Thyroid gland (tissue), 4 donors: ENCODE data around the gene GLRA2. TPM values are rescaled to one million over a fixed set of nuclear protein-coding genes. Genes with fewer than 3 reads are reported as not detected.

ENCODE experiments used
- DNase-seq, 2 donors: peaks; one replicate each; pipeline ENCODE4 v3.0.0-alpha.2; 2019
- H3K27ac ChIP-seq, 3 donors: fragments of 200-600 bp; sonication (generic); 1 replicate in 2 of 3; 2 replicates in 1 of 3; pipeline ENCODE4 v1.5.1; 2016 to 2019; ENCODE audit warnings: mild to moderate bottlenecking in 1 of 3, moderate library complexity in 1 of 3
- H3K27me3 ChIP-seq: fragments of 200-600 bp; sonication (generic); one replicate; pipeline ENCODE4 v1.5.1; 2019
- H3K36me3 ChIP-seq, 2 donors: fragments of 200-600 bp; sonication (generic); one replicate each; pipeline ENCODE4 v1.5.1; 2016 to 2019
- H3K4me1 ChIP-seq, 2 donors: fragments of 200-600 bp; sonication (generic); one replicate each; pipeline ENCODE4 v1.5.1; 2017 to 2019
- H3K4me3 ChIP-seq, 3 donors: fragments of 200-600 bp; sonication (generic); replicated peaks in 1 of 3; 1 replicate in 2 of 3; 2 replicates in 1 of 3; pipeline ENCODE4 v1.5.1; 2016; ENCODE audit warnings: mild to moderate bottlenecking in 1 of 3
- H3K9me3 ChIP-seq: fragments of 200-600 bp; sonication (generic); one replicate; pipeline ENCODE4 v1.5.1; 2017
- CTCF ChIP-seq, 6 experiments: fragments of 200-600 bp in 3 of 6; fragments of 450-650 bp in 3 of 6; sonication (generic) in 3 of 6; IDR thresholded peaks; one replicate each; pipeline ENCODE4 v1.5.1; 2016 to 2019; ENCODE audit warnings: antibody characterized with exemption in 6 of 6, mild to moderate bottlenecking in 2 of 6, inconsistent platforms in 1 of 6, moderate library complexity in 1 of 6
- POLR2A ChIP-seq, 2 donors: fragments of 450-650 bp; IDR thresholded peaks; one replicate each; pipeline ENCODE4 v1.6.1; 2017; ENCODE audit warnings: antibody characterized with exemption in 2 of 2, mild to moderate bottlenecking in 2 of 2, moderate library complexity in 1 of 2
- WGBS, 2 donors: methylation state at CpG; one replicate each; pipeline ENCODE4 v1.1.5; 2017; 5-methylcytosine and 5-hydroxymethylcytosine counted together
- intact Hi-C: fragments of 100-400 bp; cut with DNase I; formaldehyde crosslinking; loops from one replicate; pipeline ENCODE4 v1.15.1; 2023
- total RNA-seq, 4 donors: library from RNA; depleted of rRNA; stranded (reverse); fragments of >200 nt; gene quantifications; one replicate each; pipeline ENCODE4 v1.2.3, GENCODE V29; 2016

GLRA2 gene
- total RNA-seq, 4 donors from 2014 or later = not detected

DNA sequence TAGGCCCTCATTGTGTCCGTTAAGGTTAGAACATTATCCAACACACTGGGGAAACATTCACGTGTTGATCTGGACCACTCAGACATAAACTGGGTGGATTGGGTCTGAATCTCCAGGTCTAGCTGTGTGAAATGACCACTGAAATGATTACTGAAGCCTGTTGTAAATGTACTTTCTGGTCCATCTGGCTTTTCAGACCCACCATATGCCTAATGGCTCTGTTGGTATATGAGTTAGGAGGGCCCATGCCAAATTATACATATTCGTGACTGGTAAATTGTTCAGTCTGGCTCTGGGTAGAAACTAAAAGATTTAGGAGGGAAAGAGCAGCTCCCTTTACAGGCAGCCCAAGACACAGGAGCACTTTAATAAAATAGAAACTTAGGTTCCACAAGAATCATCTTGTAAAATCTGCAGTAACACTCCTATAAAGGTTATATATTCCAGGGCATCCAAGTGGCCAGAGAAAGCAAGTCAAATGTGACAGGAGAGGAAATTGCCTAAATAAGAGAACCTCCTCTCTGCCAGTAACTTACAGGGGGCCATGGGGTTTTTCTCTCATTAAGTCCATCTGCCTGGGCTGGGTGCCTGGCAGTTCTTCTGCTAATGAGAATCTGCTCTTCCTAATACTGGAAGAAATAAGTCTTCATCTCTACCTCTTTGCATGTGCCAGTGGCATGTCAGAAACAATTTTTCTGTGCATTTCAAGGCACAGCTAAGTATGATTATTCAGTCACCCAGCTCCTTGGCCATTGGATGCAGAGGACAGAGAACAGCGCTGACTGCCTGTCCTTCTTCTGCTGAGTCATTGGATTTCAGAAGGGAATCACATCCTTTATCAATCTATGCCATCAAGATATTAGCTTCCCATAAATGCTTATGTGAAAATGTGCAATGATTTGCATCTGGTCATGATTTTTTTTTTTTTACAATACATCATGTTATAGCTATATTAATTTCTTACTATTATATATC is 112.6 kb downstream of the GLRA2 start:
- 80 to 96% methylated on average over 3 to 4 of the region's 4 CpGs for WGBS, 2 donors
- Histone ChIP-seq H3K27ac (no peak overlapping the region), H3K4me3 (no peak overlapping the region), H3K27me3 (no peaks in the 10 kb centered on the region), H3K9me3 (no peaks in the 10 kb centered on the region), H3K36me3 (no peaks in the 10 kb centered on the region), H3K4me1 (no peaks in the 10 kb centered on the region)
- TF ChIP-seq POLR2A (IDR thresholded peaks at IDR 0.05) = no peak
- TF ChIP-seq CTCF (IDR thresholded peaks at IDR 0.05) = no peak
- DNase-seq = no peak
- intact Hi-C loops = no loop called here

- DNase-seq = no peak
- no peaks in the 10 kb centered on the region for H3K27me3 ChIP-seq
- TF ChIP-seq POLR2A (IDR thresholded peaks at IDR 0.05) (no peak), CTCF (IDR thresholded peaks at IDR 0.05) (no peak)
- 87 to 92% methylated on average over 2 of the region's 2 CpGs for WGBS, 2 donors
- no peak overlapping the region for H3K4me3 ChIP-seq
- H3K4me1 ChIP-seq = no peaks in the 10 kb centered on the region
- H3K9me3 ChIP-seq = no peaks in the 10 kb centered on the region
- no peaks in the 10 kb centered on the region for H3K36me3 ChIP-seq
- intact Hi-C loops = no loop called here
- no peak overlapping the region for H3K27ac ChIP-seq
Measured at GRCh38 chrX:14660970-14661369, 131.6 kb downstream of the GLRA2 start.

GRCh38 chrX:14670819-14671218 is 141.5 kb downstream of the GLRA2 start:
- 50 to 81% methylated on average over 1 of the region's 1 CpG for WGBS, 2 donors
- Histone ChIP-seq H3K27ac (no peak overlapping the region), H3K4me3 (no peak overlapping the region), H3K4me1 (no peaks in the 10 kb centered on the region), H3K27me3 (no peaks in the 10 kb centered on the region), H3K36me3 (no peaks in the 10 kb centered on the region), H3K9me3 (no peaks in the 10 kb centered on the region)
- DNase-seq = no peak
- TF ChIP-seq CTCF (IDR thresholded peaks at IDR 0.05) (no peak), POLR2A (IDR thresholded peaks at IDR 0.05) (no peak)
- intact Hi-C loops = no loop called here

DNA sequence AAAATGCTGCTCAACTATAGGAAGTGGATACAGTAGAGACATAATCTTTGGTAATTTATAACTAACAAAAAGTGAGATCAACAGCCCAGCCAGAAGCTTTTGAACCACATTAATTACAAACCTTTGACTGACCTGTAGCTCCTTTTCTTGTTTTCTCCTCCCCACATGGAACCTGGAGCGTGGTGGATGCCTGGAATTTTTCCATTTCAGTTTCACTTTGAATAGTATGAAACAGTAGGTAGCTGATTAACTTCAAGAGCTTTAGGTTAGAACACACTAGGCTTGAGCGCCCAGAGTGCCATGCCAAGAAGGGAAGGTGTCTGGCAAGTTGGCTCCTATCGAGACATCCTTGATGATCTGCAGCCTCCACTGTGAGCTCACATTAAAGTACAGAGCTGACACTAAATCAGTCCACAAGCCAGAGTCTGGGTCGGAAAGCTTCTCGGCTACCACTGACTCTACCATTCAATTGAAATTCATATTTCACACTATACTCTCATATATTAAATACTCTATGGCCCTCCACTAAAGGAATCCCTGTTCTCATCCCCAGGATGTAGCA is 143.4 kb downstream of the GLRA2 start:
- Histone ChIP-seq H3K4me1 (no peaks in the 10 kb centered on the region), H3K4me3 (no peak overlapping the region), H3K27ac (no peak overlapping the region), H3K27me3 (no peaks in the 10 kb centered on the region), H3K36me3 (no peaks in the 10 kb centered on the region), H3K9me3 (no peaks in the 10 kb centered on the region)
- TF ChIP-seq POLR2A (IDR thresholded peaks at IDR 0.05) (no peak), CTCF (IDR thresholded peaks at IDR 0.05) (no peak)
- intact Hi-C loops = no loop called here
- DNase-seq = no peak
- 93 to 97% methylated on average over 4 to 5 of the region's 5 CpGs for WGBS, 2 donors

GRCh38 chrX:14673236-14673635 is 143.9 kb downstream of the GLRA2 start:
- Histone ChIP-seq H3K4me3 (no peak overlapping the region), H3K36me3 (no peaks in the 10 kb centered on the region), H3K27me3 (no peaks in the 10 kb centered on the region), H3K4me1 (no peaks in the 10 kb centered on the region), H3K9me3 (no peaks in the 10 kb centered on the region), H3K27ac (no peak overlapping the region)
- no peak for DNase-seq
- TF ChIP-seq POLR2A (IDR thresholded peaks at IDR 0.05) (no peak), CTCF (IDR thresholded peaks at IDR 0.05) (no peak)
- intact Hi-C loops = no loop called here
- 81 to 89% methylated on average over 1 of the region's 1 CpG for WGBS, 2 donors
